Fibroblast of skin of right biceps (primary cell): ENCODE measurements around the gene KLHL8.
"Not testable (repeated sequence)": the region's sequence is repeated elsewhere in the genome, so short reads cannot be mapped to it uniquely, and the experiment has no call there.

Source experiments
- DNase-seq: peaks from one replicate; pipeline ENCODE4 v3.0.0-alpha.2; 2013

The KLHL8 gene

DNA sequence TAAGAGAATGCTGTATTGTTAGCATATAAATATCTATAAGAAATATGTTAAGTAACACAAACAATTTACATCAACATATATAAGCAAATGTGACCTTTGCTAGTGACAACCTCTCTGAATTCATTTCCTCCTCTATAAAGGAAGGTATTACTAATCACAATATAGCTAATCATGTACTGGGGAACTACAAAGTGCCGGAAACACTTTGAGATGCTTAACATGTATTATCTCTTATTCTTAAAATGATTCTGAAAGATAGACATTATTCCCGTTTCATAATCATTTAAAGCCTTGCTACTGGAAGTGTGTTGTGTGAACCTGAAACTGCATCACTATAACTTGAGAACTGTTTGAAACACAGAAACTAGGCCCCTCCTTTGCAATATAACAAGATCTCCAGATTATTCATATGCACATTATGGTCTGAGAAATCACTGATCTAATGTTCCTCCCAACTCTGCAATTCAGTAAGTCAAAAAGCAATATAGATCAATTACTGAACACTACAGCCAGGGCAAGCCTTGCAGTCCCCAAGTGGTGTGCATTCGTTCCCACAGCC lies 54.0 kb downstream of the KLHL8 start:
- no peak for DNase-seq

DNA sequence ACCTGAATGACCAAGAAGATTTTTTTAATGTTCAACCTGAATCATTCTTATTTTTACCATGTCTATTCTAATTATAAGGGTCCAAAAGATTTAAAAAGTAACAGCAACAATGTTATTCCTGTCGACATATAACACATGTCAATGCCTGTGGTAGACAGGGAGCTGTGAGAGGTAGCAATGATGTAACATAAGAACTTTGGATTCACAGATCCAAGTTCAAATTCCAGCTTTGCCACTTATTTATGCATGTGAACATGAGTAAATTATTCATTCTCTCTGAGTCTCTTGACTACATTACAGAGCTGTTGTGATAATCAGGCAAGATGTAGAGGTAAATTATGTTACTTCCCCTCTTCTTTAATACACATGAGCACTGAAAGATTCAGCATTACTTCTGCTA lies 54.5 kb downstream of the KLHL8 start:
- no peak for DNase-seq

DNA sequence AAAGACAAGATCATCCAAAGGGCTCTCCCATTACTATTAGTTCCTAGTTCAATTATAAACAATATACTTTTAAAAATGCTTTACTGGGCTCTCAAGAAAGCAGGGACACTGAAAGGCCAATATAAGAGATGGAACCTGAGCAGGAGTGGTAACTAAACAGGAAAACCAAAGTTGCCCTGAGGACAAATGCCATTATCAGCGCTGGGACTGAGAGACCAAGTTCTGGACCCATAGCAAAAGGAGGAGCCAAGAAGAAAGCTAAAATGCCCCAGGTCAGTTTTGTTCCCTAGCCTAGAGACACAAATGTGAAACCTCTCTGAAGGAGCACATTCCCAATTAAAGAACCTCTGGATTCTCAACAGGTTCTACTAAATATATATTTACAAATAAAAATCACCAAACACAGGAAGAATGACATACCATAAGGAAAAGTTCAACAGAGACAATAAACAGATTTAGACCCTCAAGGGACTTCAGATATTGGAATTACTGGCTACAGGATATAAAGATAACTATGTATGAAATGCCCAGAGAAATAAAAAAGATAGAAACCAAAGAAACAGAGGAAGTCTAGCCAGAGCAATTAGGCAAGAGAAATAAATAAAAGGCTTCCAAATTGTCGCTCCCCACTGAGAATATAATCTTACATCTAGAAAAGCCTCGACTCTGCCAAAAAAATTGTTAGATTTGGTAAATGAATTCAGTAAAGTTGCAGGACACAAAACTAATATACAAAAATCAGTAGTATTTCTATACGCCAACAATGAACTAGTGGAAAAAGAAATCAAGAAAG lies 67.1 kb downstream of the KLHL8 start:
- DNase-seq: no peak

DNA sequence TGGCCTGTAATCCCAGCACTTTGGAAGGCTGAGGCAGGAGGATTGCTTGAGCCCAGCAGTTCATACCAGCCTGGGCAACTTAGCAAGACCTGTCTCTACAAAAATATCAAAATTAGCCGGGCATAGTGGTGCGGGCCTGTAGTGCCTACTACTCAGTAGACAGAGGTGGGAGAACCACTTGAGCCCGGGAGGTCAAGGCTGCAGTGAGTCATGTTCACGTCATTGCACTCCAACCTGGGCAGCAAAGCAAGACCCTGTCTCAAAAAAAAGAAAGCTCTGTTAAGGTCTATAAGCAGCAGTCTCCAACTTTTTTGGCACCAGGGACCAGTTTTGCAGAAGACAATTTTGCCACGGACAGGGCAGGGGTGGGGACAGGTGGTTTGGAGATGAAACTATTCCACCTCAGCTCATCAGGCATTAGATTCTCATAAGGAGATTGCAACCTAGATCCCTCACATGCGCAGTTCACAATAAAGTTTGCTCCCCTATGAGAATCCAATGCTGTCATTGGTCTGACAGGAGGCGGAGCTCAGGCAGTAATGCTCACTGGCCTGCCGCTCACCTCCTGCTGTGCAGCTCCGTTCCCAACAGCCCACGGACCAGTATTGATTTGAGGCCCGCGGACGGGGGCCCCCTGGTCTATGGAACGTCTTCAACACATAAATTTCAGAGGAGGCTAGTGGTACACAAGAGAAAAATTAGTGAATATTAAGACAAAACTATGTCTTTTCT lies 67.9 kb downstream of the KLHL8 start:
- no peak for DNase-seq

DNA sequence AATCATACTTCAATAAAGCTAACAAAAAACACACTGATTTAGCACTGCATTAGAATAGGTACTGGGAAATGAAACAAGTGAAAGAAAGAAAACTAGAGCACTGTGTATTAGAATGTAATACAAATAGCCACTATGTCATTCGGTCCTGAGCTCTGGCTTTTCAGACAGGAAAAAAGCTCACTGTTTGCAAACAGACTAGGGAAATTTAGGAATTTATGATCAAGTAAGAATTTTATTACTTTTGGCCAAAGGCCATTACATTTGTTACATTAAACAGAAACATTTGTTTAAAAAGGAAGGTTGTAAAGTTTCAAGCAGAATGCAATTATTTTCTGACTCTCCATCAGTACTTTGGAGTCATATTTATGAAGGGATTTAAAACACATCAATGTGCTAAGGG lies 68.7 kb downstream of the KLHL8 start:
- DNase-seq: no peak

DNA sequence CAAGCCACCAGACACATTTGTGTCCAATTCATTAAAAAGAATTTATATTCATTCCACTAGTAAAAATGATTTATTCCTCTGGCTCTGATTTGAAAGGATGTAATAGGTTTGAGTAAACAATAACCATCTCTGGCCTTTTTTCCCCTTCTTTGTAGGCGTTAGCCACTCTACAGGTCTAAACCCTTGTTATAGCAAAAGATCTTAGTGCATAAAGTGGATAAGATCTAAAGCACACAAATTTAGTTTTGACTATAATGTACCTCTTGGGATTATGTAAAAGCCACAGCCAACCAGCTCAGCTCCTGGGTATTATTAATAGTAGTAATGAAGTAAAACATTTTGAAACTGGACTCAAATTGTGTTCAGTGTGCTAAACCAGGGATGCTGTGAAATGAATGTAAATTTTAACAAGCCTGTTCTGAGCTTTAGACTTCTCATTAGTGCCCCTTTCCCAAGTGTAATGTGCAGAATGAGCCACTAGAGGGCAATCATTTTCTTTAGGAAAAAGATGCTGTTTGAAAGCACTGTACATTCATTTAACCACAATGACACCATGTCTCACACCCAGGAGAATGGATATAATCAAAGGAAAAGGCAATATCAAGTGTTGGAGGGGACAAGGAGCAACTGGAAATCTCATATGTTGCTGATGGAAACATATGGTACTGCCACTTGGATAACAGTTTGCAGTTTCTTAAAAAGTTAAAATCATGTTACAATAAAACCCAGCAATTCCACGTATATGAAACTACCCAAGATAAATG lies 69.7 kb downstream of the KLHL8 start:
- peak; percentile 74 for DNase-seq

DNA sequence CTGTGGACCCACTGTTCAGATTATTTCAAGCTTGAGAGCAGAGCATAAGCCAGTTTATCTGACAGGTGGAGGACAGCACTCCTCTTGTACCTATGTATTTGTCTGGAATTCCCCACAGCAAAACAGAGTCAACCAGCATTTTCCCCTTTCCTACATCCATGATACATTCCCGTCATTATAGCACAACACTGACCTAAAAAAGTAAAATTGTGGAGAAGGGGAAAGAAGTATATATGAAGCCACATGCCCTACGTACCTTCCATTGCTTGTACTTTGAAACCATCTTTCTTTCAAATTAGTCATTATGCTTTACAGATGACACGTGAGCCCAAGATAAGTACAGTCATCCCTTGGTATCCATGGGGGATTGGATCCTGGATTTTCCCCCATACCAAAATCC lies 73.3 kb downstream of the KLHL8 start:
- DNase-seq: no peak

DNA sequence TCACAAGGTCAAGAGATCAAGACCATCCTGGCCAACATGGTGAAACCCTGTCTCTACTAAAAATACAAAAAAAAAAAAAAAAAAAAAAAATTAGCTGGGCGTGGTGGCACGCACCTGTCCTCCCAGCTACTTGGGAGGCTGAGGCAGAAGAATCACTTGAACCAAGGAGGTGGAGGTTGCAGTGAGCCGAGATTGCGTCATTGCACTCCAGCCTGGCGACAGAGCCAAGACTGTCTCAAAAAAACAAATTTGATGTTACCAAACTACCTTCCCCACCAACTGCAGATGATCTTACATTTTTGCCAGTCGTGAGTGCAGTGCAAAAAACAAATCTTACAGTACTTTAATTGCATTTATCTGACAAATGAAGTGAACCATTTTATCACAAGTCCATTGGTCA lies 74.5 kb downstream of the KLHL8 start:
- DNase-seq: not testable (repeated sequence)

DNA sequence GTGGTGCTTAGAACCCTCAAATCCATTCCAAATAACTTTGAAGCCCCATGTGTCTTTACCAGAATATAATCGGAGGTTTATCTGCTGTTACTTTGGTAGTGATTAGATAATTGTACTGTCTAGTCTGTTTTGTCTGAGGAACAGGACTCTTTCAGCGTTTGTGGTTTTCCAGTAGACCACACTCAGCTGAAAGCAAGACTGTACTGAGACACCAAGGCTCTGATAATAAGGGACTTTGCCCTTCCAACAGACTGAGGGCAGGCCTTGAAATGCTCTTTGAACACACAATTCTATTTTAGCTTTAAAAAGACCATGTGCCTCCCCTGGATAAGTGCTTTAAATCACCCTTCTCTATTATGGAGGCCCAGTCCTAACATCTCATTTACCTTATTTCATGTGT lies 76.1 kb downstream of the KLHL8 start:
- no peak for DNase-seq

DNA sequence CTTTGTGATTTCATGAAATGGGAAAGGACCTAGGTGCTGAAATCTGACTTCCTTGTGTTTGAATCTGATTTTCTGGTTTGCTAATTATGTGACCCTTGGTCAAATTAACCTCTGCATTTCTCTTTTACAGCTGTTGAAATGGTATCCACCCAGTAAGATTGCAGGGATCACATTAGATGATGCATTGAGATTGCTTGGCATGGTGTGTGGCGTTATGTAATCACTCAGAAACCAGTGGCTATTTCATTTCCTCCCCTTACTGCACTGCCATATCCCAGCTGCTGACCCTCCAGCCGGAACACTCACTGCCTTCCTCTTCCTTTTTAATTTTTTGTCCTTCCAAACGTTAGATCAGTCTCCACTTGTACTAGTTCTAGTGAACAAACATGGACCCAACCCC lies 79.0 kb downstream of the KLHL8 start:
- no peak for DNase-seq

DNA sequence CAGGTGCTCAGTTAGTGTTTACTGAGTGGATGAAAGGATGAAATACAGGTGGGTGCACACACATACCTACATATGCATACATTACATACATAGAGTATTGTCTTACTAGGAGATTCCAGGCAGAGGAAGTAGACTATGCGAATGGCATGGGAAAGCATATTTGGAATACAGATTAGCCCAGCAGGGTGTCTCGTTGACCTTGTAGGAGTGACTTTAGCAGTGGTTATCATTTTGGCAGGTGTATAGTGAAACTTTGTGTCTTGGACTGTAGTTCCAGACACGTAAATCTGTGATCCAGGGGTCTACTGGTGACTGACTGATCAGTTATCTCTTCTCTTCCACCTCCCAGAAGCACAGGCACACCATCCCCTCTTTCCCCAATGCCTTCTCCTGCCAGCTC lies 86.3 kb downstream of the KLHL8 start:
- no peak for DNase-seq

DNA sequence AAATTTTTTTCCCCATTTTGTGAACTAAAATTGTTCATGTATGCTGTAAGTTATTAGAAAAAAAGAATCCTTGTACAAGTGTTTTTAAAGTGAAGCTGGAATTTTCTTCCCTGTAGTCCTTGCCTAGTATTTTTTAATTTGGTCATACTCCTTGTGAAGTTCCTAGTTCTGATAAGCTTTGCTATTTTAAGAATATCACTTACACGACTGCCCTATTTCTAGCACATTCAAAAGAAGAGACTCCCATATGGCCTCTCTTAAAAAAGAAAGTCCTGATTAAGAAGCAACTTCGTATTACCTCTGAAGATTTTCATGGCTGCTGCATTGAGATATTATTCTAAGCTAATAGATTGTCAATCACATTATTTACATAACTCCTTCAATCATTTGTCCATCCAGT lies 87.2 kb downstream of the KLHL8 start:
- no peak for DNase-seq

DNA sequence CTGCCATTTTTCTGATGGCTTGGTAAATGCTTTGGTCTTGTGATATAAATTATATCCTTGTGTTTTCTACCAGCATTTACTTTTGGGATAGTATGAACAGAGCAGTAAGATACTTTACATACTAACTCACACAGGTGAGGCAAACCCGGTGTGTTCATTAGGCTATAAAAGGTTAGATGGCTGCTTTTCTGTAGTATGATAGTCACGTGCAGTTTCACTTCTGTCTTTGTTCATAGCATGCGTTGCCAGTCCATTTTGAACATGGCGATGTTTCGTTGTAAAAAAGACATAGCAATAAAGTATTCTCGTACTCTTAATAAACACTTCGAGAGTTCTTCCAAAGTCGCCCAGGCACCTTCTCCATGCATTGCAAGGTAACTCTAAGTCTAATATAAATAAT lies 88.4 kb downstream of the KLHL8 start:
- DNase-seq: no peak

DNA sequence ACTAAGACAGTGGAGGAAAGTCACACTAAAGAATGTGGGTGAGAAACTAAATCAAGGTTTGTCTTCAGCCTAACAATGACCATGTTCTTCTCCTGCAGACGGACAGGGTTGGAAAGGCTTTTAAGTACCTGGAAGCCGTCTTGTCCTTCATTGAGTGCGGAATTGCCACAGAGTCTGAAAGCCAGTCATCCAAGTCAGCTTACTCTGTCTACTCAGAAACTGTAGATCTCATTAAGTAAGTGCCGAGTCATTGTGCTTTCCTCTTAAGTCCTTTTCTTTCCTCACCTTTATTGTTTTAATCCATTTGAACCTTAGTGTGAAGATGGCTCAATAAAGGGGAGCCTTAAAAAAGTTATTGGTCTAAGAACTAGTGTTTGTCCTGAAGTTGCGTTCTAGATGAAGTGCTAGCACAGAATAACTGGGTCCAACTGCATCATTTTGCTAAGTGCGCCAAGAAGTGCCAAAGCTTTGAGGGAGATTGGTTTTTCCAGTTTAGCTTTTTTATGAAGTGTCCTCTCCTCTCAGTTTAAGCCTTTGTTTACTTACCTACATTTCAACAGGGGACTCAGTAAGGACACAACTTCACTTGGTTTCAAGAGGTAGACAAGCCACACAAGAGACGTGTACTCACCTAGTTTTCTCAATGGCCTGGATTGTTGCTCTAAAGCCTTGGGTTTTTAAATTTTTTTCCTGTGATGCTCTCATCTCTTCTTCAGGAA lies 89.3 kb downstream of the KLHL8 start:
- no peak for DNase-seq

DNA sequence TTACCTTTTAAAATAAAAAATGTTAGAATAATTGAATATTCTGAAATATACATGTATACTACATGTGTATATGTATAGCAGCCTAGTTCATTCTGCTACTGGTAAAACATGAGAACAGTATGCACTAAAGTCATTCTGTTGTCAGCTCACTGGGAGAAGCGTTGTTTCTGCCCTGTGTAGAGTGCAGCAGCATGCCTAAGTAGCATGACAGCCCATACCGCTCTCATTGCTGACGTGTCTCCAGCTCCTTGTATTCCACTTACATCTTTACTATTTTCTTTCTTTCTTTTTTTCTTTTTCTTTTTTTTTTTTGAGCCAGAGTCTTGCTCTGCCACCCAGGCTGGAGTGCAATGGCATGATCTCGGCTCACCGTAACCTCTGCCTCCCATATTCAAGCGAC lies 90.7 kb downstream of the KLHL8 start:
- DNase-seq: no peak

DNA sequence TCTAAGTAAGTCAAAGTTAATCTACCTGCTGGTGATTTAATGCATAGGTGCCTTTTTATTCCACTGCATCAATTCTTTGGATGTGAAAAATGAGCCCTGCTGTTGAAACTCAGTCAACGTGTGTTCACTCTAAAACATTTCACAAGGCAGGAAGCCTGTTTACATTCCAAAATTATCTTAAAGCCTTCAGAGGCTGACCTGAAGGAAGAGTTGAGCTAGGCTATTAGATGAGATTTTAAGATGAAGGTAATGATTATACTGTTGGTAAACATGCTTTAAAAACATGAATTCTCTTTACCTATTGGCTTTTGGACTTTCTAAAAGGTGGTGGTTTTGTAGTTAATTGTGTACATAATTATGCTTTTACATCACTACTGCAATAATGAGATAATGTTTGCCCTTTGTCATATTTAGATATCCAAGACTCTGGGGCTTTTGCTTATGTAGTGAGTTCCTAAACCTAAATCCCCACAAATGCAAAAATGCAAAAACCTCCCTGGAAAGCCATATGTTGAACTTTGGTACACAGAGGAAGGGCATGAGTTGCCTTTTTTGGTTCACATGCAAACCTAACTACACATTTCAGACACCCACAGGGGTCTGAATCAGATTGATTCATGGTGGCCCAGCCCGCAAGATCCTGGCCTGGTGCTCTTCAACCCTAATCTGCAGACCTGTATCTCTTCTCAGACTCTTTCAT lies 92.3 kb downstream of the KLHL8 start:
- DNase-seq: no peak

DNA sequence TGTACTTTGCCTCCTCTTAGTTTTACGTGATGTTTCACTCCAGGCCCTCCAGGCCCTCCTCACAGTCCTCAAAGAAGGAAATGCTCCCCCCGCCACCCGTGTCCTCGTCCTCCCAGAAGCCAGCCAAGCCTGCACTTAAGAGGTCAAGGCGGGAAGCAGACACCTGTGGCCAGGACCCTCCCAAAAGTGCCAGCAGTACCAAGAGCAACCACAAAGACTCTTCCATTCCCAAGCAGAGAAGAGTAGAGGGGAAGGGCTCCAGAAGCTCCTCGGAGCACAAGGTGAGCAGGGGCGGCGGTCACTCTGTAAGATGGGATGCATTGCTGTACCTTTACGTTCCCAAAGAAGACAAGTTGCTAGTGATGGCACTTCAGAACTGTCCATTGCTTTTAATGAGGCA lies 94.4 kb downstream of the KLHL8 start:
- DNase-seq: no peak

DNA sequence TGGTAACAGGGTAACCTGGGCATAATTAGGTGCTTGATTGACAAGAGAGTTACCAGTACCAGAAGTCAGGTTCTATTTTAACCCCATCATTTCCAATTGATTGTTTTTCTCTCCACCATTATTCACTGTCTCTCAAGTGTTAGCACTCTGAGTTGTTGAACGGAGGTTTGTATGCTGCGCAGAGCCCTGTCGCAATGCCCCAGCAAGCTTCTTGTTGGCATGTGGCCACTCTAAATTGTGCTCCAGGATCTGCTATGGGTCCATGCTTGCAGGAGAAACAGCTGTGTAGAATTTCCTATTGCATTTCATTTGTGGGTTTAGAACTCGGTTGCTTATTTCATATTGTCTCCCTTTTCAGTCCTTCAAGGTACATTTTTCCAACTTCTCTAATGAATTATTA lies 98.2 kb downstream of the KLHL8 start:
- DNase-seq: no peak

DNA sequence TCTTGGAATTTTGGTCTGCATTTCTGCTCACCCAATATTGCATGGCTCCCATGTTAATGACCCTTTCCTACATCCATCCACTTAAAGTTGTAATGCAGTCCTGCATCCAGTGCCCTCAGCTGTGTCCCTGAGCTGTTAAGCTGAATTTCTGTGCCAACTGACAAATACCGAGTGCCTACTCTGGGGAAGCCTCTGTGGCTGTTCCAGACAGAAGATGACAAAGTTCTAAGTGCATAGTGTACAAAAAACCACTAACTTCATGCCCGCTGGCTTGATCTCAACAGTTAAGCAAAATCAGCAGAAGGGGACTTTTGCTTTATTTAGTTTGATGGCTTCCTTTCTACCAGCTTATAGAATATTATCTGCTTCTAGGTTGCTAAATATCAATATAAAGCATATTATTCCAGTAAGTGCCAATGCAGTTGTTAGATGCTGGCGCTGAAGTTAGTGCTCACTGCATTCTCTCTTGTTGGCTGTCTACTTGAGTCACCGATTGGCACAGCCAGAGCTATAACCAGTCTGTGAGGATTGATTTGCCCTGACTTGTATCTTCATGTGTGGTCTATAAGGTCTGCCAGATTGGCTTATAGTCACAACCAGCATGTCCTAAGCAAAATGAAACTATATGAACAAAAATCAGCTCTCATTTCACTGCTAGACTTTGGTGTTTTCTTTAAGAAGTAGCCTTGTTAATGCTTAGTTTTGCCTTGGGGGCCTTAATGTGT lies 98.9 kb downstream of the KLHL8 start:
- DNase-seq: no peak

DNA sequence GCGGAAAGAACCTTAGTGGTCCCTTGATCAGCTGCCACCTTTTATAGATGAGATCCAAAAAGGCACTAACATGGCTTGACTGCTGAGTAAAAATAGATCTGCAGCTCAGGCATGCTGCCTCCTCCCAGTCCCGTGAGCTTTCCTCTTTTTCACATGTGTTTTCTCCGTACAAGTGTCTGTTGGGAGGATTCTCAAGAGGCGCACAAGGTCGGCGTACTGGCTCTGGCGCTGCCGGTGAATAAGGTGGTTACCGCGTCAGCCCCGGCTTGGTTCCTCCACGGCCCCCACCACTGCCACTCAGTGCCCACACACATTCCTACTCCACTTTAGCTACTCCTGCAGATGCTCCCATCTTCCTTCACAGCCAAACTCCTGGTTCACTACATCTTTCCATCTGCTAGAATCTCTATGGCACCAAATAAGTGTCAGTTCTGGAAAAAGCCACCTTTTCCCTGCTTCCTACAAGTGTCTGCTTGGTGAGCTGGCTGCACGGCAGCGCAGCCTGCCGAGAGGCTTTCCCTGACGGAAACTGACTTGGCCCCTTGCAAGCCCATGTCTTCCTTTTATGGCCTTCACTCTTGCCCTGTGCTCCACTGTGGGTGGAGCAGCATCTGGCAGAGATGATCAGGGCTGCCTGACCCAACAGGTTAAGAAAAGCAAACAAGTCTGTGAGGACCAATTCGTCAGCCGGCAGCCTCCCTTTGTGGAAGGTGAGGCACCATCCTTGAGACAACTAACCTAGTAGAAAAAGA lies 99.8 kb downstream of the KLHL8 start:
- DNase-seq: no peak

DNA sequence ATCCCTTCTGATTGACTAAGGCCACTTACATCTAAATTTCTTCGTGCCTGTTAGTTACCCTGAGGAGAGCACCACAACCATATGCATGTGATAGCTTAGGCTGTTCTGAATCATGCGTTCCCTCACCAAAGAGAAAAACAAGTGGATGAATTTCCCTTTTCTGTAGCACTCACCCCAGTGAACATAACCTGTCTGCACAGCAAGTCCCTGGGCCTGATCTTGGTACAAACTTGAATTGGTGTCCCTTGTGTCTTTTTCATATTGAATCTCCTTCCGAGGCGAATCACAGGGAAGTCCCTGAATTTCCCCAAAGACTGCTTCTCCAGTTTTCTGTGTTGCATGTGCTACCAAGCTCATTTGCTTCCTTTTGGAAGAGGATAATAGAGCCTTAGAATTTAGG lies 100.4 kb downstream of the KLHL8 start:
- no peak for DNase-seq
